OCI-LY3 (cell line): ENCODE results near the gene AKR7A3.

Experiments
- EZH2phosphoT487 ChIP-seq: fragments of 200-600 bp; shearing (Covaris generic); IDR thresholded peaks from 2 replicates; pipeline ENCODE4 v1.6.1; 2018; ENCODE audit warnings: antibody characterized with exemption, mixed run types, low read depth
- TF ChIP-seq, protein P1 (sequence below): fragments of 200-600, 300-600 bp; sonication (generic); IDR thresholded peaks from 2 replicates; pipeline ENCODE4 v1.5.1; 2014; ENCODE audit warnings: antibody characterized with exemption, low read length, low read depth

DNA sequence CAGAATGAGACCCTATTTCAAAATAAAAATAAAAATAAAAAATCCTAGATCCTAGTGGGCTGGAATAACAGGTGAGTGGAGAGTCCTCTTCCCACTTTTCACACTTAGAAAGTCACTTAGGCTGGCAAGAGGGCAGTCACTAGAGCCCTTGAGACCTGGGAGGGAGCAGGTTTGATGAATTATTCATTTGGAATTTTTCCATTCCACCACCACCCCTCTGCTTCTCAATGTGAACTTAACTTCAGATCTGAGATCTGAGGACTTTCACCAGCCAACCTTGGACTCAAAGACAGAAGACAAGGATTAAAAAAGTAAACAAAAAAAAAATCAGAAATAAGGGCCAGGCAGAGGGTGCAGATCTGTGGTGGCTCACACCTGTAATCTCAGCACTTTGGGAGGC lies 16.5 kb downstream of the AKR7A3 start:
- TF ChIP-seq, protein P1, sequence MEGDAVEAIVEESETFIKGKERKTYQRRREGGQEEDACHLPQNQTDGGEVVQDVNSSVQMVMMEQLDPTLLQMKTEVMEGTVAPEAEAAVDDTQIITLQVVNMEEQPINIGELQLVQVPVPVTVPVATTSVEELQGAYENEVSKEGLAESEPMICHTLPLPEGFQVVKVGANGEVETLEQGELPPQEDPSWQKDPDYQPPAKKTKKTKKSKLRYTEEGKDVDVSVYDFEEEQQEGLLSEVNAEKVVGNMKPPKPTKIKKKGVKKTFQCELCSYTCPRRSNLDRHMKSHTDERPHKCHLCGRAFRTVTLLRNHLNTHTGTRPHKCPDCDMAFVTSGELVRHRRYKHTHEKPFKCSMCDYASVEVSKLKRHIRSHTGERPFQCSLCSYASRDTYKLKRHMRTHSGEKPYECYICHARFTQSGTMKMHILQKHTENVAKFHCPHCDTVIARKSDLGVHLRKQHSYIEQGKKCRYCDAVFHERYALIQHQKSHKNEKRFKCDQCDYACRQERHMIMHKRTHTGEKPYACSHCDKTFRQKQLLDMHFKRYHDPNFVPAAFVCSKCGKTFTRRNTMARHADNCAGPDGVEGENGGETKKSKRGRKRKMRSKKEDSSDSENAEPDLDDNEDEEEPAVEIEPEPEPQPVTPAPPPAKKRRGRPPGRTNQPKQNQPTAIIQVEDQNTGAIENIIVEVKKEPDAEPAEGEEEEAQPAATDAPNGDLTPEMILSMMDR, result no peak
- no peak for TF ChIP-seq EZH2phosphoT487
